ENCODE measurements around the gene COPS9.

COPS9 gene

DNA sequence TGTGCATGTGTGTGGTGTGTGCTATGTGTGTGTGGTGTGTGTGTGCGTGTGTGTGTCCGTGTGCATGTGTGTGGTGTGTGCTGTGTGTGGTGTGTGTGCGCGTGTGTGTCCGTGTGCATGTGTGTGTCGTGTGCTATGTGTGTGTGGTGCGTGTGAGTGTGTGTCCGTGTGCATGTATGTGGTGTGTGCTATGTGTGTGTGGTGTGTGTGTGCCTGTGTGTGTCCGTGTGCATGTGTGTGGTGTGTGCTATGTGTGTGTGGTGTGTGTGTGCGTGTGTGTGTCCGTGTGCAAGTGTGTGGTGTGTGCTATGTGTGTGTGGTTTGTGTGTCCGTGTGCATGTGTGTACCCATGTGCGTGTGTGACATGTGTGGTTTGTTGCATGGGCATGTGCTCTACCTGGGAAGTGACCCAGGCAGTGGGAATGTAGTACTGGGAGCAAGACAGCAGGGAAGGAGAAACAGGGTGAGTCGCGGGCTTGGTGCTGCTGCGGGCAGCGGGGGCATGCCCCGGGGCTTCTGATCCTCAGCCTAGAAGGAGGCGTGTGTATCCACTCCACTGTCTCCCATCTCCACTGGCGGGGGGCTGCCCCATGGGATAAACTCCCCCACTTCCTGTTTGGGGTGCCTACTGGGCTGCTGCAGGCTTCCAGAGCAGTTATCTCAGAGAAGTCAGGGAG lies 11.9 kb upstream of the COPS9 start:
- DNase-seq (ENCODE audit: low spot score), result no peak

DNA sequence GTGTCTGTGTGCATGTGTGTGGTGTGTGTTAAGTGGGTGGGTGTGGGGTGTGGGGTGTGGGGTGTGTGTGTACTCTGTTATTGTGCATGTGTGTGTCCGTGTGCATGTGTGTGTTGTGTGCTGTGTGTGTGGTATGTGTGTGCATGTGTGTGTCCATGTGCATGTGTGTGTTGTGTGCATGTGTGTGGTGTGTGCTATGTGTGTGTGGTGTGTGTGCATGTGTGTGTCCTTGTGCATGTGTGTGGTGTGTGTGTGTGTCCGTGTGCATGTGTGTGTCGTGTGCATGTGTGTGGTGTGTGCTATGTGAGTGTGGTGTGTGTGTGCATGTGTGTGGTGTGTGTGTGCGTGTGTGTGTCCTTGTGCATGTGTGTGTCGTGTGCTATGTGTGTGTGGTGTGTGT lies 11.3 kb upstream of the COPS9 start:
- DNase-seq (ENCODE audit: low spot score), result no peak

DNA sequence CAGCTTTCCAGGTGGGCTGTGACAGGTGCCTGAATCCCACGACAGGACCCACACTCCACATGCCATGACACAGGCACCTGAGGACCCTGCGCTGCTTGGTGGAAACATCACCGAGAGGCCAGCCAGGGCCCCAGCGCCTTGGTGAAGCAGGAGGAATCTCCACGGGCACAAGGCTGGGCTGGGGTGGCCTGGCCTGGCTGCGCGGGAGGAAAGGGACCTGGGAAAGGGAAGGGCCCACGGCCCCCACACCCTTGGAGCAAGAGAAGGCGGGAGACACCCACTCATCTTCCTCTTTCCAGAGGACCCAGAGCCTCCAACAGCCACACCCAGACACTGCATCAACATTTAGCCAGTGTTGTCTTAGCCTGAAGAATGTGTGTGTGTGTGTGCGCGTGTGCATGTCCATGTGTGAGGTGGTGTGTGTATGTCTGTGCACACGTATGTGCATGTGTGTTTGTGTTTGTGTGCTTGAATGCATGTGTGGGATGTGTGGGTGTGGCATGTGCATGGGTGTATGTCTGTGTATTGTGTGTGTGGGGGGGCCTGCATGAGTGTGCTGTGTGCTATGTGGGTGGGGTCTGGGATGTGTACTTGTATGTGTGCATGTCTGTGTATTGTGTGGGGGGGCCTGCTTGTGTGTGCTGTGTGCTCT lies 10.6 kb upstream of the COPS9 start:
- DNase-seq (ENCODE audit: low spot score), result no peak

DNA sequence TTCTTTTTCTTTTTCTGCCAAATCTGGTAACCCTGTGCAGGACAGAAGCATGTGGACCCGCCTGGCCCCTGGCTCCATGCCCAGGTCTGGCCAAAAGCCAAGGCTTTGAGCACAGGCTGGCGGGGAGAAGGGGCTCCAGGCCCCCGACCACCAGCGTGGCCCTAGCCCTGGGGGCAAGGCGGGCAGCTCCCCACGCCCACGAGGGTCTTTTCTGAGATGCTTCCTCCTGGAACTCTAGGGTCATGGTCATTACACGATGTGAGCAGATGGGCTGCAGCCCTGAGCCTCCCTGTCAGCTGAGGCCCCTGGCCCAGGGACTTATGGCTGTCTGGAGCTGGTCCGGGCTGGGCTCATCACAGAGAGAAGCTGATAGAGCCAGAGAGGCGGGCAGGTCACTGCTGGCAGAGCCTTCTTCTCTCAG lies 10.0 kb upstream of the COPS9 start:
- DNase-seq (ENCODE audit: low spot score), result no peak

DNA sequence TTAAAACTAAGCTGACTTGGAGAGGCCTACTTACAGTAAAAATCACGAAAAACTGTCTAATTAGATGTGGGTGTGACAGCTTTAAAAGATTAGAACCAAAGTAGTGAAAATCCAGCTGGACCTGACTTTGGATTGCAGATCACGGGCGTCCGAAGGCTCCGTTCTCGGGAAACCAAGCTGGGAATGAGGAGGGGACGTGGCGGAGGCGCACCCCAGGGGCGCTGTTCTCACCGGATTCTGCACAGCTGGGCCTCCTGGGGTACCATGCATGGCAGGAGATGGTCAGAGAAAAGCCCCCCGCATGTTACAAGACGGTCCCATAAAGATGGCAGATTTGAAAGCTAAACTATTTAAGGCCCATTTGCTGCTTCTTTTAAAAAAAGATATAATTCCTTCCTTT lies 9.4 kb upstream of the COPS9 start:
- DNase-seq (ENCODE audit: low spot score), result no peak

DNA sequence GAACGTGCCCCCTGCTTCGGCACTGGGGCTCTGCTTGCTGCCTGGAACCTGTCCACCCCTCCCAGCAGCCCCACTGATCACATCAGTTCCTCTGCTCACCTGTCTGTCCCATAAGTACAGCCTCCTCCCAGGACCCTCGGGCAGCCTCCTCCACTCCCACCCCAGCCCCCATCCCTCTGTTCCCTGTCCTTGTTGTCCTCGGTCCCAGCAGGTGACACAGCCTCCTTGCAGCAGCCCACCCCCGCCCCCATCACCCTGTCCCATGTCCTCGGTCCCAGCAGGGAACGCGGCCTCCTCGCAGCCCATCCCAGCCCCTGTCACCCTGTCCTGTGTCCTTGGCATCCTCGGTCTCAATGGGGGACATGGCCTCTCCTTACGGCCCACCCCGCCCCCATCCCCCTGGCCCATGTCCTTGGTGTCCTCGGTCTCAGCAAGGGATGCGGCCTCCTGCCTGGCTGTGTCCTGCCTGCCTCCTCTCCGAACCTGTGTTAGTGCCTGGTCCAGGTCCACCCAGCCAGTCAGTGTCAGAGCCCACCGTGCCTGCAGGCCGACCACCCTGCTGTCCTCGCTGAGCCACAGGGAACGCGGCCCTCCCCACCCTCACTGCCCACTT lies 8.7 kb upstream of the COPS9 start:
- no peak for DNase-seq (ENCODE audit: low spot score)

DNA sequence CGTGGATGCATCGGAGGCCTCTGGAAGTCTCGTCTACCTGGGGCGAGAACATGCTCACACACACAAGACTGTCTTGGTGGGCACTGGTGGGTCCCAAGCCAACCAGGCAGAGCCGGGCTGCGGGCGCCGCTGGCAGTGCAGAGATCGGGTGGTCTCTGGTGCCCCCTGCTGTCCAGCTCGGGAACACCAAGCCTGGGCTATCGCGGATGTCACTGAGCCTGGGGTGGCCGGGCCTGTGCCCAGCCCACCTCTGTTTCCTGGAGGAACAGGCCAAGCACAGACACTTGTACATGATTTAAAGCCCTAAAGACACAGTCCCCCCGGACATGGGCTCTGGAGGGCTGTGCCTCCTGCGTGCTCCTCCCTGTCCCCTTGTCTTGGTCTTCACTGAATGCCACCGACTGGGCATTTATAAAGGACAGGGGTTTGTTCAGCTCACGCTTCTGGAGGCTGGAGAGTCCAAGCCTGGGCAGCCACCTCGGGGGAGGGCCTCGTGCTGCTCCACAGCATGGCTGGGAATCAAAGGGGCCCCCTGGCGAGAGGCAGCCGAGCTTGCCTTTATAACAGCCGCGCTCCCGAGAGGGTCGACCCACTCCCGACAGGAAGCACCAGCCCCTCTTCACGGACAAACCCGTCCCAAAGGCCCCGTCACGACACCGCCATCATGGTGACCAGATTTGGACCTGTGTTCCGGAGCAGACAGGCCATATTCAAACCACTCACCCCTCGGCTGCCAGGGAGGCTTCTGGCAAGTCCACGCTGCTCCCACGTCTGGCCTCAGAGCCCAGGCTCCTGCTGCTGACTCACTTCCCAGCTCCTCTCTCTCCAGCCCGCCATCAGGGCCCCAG lies 7.9 kb upstream of the COPS9 start:
- DNase-seq (ENCODE audit: low spot score), result peak; percentile 68

DNA sequence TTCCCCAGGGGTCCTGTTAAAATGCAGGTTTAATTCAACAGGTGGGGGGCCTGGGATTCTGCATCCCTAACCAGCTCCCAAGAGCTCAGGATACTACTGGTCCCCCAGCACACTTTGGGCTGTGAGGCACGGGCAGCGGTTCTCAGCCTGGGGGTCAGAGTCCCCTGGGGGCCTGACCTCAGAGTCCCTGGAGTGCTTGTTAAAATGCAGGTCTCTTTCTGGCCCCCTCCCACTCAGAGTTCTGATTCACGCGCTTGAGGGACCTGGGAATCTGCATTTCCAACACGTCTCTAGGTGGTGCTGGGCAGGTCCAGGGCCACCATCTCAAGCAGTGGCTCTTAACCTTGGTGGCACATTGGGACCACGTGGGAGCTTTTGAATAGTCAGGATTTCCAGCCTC lies 7.2 kb upstream of the COPS9 start:
- no peak for DNase-seq (ENCODE audit: low spot score)

DNA sequence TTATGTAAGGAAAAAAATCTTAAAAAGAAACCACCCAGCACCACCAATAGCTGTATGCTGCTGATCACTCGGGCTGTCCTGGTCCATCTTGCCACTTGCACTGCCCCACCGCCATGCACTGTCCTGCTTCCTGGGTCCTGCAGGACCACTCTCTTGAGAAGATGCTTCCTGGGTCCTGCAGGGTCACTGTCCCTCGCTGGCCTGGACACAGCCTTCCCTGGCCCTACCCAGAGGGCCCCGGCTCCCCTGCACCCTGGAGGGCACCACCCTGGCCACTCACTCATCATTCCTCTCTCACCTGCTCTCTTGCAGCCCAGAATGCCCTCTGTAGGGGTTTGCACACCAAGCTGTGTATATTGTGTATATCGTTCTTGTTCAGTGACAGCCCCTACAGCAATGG lies 6.8 kb upstream of the COPS9 start:
- no peak for DNase-seq (ENCODE audit: low spot score)

DNA sequence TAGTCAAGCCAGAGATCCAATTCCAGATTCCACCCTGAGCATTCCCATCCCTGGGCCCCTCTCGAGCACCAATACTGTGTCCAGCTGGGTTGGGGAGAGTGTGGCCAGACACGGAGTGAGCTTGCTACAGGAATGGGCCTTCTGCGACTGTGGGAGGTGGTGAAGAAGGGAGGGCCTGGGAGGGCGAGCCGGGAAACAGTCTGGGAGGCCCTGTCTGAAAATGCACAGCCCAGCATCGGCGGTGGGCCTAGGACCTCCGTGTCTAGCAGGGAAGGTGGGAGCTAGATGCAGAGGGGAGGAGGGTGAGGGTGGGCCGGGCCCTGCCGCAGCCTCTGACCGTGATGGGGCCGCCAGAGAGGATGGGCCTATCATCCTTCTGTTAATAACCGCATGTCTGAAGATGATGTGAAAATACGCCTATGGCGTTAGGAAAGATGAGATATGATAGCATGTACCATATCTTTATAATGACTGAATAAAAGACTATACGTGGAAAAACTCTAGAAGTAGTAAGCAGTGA lies 6.2 kb upstream of the COPS9 start:
- no peak for DNase-seq (ENCODE audit: low spot score)

DNA sequence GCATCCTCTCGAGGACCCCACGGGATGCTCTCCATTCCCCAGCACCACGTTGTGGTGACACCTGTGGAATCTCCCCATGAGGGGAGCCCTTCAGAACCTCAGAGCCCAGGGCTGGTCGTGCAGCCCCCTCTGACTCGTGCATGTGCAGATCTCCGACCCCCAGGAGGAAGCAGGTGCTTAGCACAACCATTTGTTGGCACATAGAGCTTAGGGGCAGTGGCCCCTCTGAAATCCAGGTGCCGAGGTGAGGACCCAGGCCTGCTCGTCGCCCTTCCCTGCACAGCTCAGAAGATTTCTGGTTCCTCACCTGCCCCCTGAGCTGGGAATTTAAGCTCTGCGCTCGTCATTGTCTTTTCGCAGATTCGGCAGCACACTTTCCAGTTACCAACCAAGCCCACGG lies 5.6 kb upstream of the COPS9 start:
- no peak for DNase-seq (ENCODE audit: low spot score)

DNA sequence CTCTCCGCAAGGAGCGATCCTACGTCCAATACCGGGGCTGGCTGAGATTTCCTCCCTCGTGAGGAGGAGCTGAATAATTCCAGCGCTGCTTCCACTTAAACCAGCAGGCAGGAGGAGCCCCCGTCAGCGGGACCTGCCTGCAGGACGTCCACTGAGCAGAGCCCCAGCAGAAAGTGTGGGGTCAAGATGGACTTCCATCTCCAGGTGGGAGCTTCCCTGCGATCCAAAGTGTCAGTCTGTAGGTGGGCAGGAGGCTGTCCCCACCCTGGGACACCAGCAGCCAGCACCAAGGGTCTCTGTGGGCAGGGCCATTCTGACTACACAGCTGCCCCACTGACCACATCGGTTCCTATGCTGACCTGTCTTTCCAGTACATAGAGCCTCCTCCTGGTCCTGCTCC lies 4.8 kb upstream of the COPS9 start:
- DNase-seq (ENCODE audit: low spot score), result no peak

DNA sequence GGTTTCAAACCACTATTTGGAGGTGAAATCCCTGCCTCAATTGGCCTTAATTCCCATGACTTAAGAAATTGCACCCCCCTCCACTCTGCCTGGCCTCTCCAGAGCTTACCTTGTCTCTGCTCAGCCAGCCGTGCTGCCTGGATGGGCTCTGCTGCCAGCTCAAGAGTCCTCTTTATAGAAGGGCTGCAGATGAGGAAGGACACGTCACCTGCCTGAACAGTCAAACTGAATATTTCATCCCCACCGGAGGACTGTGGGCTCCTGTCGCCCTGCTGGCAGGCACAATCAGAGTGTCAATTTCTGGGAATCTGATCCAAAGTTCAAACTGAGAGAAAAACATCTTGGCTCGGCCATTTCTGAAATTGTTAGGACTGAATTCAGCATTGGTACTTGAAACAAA lies 4.4 kb upstream of the COPS9 start, which contains the start of gene OTOS:
TSS of gene OTOS (minus strand) at position 148 of the 400 bp plus-strand sequence. CDS start 332 bp downstream, outside the sequence.
- no peak for DNase-seq (ENCODE audit: low spot score)

DNA sequence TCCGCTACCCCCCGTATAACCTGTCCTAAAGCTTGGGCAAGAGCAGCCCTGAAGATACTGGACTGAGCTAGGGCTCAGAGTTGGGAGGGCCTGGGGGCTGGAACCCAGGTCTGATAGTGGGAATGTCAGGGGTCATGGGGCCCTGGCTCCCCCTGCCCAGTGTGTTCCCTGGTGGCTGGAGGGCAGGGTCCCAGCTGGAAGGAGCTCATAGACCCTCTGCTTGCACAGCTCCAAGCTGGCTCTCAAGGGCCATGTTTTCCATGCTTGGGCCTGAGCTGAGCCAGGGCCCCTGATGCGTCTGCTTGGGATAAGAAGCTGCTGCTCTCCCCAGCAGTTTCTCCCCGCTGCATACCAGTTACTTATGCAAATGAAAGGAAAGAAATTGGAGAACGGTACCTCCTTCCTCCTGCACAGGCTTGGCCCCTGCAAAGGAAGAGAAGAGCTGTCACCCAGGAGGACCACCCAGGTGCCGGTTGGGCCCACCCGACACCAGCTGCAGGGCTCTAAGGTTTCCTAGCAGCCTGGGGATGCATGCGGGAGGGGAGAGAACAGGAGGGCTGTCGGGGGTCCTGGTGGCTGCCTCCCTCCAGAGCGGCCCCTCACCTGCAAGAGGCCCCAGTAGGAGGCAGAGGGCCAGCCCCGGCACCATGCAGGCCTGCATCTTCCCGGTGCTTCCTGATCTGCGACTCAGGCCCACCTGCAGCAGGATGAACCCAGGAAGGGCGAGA lies 3.7 kb upstream of the COPS9 start:
- DNase-seq (ENCODE audit: low spot score), result no peak

DNA sequence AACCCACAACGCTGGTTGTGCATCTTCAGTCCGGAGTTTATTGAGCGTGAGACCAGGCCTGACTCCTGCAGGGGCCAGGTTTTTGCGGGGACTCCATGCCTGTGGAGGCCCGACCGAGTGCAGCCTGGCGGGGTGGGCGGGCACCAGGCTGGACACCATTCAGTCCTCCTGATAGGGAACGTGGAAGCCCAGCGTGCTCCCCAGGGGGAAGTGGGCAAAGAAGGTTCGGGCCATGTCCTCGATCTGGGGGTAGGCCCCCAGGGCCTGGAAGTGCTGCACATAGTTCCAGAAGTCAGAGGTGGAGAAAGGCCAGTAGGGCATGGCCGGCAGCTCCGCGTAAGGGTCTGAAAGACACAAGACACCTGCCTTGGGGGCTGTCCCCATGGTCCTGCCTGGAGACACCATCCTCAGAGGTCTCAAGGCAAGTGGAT lies 2.9 kb upstream of the COPS9 start:
- no peak for DNase-seq (ENCODE audit: low spot score)

DNA sequence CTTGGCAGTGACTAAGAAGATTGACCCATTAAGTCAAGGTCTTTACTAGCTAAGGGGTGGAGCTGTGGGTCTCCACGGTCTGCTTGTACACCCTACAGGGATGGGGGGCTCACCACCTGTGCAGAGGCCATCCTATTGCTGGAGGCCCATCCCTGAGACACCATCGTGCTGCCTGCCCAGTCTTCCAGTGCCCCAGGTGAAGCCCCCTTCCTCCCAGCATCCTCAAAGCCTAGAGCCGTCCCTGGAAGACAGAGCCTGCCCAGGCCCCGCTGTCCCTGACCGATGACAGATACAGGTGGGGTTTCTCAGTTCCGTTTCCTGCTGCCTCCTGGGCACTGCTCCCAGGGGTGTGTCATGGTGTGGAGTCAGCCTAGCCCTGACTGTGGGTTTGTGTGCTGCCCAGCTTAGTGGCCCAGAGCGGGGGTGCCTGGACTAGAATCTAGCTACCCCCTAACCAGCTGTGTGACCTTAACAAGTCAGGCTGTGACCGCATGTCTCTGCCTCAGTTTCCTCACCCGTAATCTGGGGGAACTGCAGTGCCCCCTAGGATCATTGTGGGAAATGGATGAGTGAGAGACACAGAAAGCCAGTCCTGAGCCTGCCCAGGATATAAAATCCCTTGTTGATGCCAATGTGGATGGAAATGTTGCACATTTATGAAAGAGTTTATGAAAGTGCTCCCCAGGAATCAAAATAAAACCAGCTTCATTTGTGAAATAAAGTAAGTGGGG lies 2.3 kb upstream of the COPS9 start:
- DNase-seq (ENCODE audit: low spot score), result no peak

DNA sequence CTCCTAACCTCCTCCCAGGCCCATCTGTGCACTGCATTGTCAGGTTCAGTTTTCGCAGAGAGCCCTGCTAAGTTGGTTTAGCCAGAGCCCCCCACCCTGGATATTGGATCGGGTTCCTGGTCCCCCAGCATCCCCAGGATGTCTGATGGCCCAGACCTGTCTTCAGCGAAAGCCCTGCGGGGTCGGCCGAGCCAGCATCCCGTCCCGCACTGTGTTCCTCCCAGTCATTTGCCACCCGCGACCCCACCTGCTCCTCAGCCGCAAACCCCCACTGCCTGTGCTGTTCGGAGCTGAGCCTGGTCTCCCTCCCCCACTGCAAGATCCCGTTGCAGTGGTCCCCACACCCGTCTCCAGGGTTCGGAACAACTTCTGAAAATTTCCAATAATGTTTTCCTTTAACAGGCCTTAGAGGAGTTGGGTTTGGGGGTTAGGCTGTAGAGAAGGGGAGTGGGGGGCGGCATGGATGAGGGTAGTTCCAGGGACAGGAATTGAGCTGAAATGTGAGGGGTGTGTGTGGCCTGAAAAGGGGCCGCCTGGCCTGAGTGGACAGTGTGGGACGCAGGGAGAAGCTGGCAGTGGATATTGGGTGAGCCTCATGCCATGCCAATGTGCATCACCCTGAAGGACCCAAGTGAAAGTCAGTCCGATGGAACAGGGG lies 1.6 kb upstream of the COPS9 start:
- DNase-seq (ENCODE audit: low spot score), result no peak

DNA sequence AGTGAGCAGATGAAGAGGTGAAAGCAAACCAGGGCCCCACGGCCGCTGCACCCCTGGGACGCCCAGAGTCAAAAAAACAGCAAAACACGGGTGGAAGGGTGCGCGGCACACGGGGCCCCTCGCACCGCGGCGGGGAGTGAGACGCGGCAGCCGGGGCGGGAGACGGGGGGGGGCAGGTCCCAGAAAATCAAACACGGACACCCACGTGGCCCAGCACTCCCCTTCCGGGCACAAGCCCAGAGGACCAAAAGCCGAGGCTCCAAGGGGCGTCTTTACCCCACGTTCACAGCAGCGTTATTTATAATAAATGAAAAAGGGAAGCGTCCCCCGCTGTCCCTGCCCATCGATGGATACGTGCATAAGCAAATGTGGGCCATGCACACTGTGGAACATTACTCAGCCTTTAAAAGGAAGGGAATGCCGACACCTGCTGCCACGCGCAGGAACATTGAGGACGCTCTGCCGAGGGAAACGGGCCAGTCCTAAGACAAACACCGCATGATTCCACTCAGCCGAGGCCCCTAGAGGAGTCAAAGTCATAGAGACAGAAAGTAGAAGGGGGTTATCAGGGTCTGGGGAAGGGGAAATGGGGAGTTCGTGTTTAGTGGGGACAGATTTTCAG lies 677 bp upstream of the COPS9 start:
- DNase-seq (ENCODE audit: low spot score), result no peak

DNA sequence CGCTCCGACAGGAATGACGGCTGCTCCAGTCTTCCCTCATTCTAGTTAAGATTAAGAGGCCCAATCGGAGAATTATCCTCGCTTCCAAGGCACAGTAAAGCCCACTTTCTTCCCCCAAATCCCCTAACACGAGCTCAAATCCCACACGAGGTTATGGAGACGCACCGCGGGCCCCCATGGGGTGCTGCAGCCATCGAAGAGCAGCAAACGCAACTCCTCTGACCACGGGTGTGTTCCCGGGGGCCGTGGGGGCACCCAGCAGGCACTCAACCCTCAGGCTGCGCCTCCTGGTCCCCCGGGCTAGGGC lies 446 bp downstream of the COPS9 start:
- DNase-seq (ENCODE audit: low spot score), result no peak

DNA sequence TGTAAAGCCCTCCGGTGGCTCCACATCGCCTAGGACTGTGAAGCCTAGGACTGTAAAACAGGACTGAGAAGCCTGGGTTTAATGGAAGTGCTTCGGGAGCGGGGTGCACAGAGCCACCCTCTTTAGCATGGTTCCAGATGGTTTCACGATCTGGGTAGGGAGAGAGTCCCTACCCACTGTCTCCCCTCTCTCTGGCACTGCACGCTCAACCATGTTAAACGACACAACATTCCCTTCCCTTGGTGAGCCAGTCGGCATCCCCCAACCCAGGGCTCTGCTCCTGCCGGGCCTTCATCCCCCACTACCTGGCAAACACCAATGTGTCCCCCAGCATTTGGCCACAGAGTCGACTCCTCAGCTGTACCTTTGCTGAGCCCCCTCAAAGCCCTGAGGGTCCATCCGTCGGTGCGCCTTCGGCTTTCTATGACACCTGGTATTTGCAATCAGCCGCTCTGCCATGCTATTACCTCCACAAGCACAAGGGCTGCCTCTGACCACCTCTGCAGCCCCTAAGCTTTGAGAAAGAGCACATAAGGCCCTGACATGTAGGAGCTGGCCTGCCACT lies 1.1 kb downstream of the COPS9 start:
- DNase-seq (ENCODE audit: low spot score), result no peak

All from NAMALWA (cell line).